KBM-7 (cell line): Measurements from ENCODE around the gene GAST.

Experiments
- DNase-seq: peaks from one replicate; pipeline ENCODE4 v3.0.0-alpha.2; 2015
- in situ Hi-C: fragments of 300-500 bp; cut with MboI; formaldehyde crosslinking; loops from 2 replicates; pipeline ENCODE4 v1.14.3; 2020; ENCODE audit warnings: low sequenced_read_pairs, low pct_unique_long_range_greater_than_20kb, mixed read lengths

Gene GAST

GRCh38 chr17:41736983-41737679, 25.0 kb downstream of the GAST start:
- DNase-seq: peak; percentile 27
- in situ Hi-C loops: no loop called here

- DNase-seq: no peak
- in situ Hi-C loops: no loop called here
Observed at GRCh38 chr17:41737680-41738023, 25.5 kb downstream of the GAST start.

DNA sequence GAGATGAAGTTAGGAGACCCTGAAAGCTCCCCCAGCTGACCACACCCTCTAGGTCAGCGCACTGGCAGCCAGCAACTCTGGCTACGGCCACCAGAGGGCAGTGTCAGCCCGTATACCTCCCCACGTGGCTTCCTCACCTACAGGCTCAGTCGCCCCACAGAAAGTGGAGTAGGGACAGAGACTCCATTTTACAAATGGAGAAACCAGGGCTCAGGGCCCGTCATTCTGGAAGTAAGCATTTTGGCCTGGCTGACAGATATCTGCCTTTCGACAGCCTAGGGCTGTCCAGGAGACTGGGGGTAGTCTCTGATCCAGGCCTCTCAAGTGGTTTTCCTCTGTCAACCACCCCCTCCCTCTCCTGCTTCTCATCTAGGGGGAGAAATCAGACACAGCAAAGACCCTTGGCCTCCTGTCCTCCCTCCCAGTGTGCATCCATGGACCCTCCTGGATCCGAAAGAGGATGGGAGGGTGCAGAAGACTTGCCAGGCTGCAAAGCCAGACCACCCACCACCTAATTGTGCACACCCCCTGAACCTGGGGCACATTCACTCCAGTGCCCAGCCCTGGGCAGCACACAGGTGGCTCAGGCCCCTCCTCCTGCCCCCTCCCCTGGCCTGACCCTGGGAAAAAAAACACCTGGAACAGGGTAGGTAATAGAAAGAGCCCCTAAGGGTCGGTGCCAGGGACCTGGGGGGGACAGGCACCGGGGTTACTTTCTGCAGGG, 26.1 kb downstream of the GAST start:
- DNase-seq: peak; percentile 90
- in situ Hi-C loops: no loop called here

DNA sequence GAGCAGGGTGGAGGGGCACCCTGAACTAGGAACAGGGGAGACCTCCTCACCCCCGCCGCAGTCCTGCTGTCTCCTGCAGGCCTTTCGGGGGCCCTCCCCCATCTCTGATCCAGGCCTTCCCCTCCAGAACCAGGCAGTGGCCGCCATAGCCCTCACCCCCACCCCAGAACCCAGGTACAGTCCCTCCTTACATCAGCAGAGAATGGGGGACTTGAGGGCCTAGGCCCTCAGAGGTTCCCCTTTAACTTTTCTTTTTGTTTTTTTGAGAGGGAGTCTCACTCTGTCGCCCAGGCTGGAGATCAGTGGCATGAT, 26.6 kb downstream of the GAST start:
- in situ Hi-C loops: no loop called here

DNA sequence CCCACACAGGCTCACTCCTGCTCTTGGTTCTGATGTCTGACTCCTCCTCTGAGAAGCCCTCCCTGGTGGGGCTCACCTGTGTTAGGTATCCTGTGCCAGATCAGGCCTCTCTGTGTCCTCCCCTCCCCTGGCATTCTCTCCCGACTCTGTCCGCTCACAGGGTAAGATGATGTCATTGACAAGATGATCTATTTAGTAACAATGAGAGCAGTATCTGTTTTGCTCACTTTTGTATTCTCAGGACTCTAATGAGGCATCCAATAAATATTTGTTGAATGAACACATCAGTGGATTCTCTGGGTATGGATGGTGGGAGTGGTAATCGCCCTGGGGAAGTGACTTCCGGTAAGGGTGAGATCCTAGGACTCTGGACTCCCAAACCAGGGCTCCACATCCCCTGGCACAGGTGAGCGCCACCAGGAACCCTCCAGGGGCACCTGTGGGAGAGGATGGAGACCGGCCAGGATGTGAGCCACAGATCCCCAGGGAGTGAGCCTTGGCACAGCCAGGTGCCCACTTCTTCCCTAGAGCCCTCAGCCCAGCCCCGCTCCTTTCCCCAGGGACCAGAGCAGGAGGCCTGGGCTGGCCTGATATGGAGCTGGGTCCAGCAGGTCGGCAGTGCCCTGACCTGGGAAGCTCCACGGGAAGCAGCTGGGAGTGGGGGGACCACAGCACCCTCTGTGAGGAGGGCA, 27.7 kb downstream of the GAST start:
- in situ Hi-C loops: no loop called here
- no peak for DNase-seq

More for the DNA sequence above, 26.6 kb downstream of the GAST start:
- DNase-seq: no peak

DNA sequence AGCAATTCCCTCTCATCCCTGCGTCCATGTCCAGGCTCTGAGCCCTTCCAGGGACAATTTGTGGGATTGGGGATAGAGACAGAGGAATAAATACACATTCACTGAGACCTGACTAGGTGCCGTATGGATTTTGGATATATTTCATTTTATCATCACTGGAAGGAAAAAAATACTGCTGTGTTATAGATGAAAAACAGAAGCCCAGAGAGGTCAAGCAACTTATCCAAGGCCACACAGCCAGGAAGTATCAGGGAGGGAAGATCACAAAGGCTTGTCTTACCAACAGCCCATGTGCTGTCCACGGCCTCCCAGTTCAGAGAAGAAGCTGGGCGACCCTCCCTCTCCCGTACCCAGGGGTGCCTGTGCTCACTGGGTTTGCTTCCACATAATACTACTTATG, 28.4 kb downstream of the GAST start:
- in situ Hi-C loops: no loop called here
- no peak for DNase-seq

GRCh38 chr17:41741709-41742108, 29.6 kb downstream of the GAST start:
- no peak for DNase-seq
- in situ Hi-C loops: no loop called here

DNA sequence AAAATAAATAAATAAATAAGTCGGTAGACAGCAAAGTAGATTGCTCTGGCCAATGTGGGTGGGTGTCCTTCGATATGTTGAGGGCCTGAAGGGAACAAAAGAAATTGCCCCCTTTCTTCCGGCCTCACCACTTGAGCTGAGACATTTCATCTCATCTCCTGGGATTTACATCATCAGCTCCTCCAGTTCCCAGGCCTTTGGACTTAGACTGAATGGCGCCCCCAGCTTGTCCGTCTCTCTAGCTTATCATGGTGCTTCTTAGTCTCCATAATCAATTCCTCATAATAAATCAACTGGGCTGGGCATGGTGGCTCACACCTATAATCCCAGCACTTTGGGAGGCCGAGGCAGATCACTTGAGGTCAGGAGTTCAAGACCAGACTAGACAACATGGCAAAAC, 36.1 kb downstream of the GAST start:
- in situ Hi-C loops: no loop called here
- no peak for DNase-seq

DNA sequence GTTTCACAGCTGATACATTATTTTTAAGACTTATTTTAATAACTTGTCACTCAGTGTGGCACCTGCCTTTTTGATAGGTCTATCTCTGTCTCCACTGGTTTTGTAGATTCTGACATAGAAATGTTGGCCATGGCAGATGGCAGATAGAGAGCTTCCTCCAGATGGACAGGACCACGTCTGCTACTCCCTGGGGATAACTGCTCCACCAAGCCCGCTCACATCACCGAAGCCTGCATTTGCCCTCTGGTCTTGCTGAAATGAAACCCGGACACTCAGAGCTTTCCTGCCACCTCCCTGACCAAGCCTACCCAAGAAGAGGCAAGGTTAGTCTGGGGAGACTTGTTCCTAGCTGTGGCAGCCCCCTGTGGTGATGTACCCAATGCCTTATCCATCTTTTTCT, 38.7 kb downstream of the GAST start:
- no peak for DNase-seq
- in situ Hi-C loops: no loop called here

GRCh38 chr17:41751288-41751687, 39.2 kb downstream of the GAST start:
- no peak for DNase-seq
- in situ Hi-C loops: no loop called here

DNA sequence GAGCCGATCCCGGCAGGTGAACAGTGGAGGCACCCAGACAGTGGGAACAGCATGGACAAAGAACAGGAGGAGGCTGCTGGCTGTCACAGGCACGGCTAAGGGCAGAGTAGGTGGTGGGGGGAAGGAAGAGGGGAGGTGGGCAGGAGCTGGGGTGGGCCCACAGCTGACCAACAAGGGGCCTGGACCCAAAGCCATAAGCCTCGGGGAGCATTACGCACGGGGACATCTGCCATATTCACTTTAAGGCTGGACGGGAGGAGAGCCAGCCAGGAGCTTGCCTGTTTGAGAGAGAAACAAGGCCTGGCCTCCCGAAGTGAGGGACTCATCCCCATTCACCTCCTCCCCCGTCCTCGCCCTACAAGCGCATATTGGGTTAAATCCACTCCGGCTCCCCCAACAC, 41.9 kb downstream of the GAST start:
- in situ Hi-C loops: no loop called here

DNA sequence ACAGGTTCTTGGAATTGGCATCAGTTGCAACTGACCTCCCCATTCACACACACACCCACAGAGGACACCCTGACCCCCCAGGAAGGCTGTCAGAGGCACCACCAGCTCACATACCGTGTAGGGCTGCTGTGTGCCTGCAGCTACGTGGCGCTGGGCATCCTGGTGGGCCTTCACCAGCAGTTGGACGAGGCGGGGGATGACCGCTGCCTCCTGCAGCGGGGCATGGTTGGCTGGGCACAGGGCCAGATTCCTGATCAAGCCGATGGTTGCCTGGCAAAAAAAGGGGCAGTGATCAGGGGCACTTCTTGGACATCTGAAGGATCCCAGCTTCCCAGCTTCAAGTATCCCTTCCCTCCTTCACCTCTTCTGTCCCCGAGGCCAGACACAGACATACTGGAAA, 46.5 kb downstream of the GAST start:
- in situ Hi-C loops: no loop called here
- DNase-seq: no peak

More for the DNA sequence above, 41.9 kb downstream of the GAST start:
- DNase-seq: no peak

DNA sequence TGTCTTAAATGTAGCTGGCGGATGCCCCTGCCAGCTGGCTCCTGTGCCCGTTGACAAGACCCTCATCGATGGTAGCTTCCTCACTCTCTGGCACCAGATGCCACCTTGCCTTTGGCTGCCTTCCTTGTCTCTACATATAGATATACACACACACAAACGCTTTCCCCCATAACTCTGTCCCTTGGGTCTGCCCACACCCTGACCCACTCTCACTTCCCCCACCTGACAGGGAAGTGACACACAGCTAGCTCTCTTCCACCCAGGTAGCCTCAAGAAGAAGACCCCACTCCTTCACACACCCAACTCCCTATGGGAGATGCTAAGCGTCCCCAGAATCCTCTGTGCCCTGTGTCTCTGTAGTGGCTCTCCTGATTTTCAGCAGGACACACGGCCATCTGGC, 48.7 kb downstream of the GAST start:
- DNase-seq: no peak
- in situ Hi-C loops: no loop called here

- in situ Hi-C loops: no loop called here
Observed at GRCh38 chr17:41762391-41762790, 50.3 kb downstream of the GAST start.

GRCh38 chr17:41762841-41763240, 50.7 kb downstream of the GAST start:
- no peak for DNase-seq
- in situ Hi-C loops: no loop called here

More at GRCh38 chr17:41762391-41762790, 50.3 kb downstream of the GAST start:
- no peak for DNase-seq

- DNase-seq: no peak
- in situ Hi-C loops: no loop called here
Observed at GRCh38 chr17:41763327-41763726, 51.2 kb downstream of the GAST start.
